Body of pancreas (tissue), 4 donors: ENCODE measurements around the gene THSD4.
"Not testable (repeated sequence)": the region's sequence is repeated elsewhere in the genome, so short reads cannot be mapped to it uniquely, and the experiment has no call there.

Experiments
- CTCF ChIP-seq, 7 experiments: fragments of 450-650 bp in 4 of 7; fragments of 200-600 bp in 3 of 7; sonication (generic) in 3 of 7; IDR thresholded peaks; one replicate each; pipeline ENCODE4 v1.5.1; 2016 to 2019; ENCODE audit warnings: antibody characterized with exemption in 7 of 7
- POLR2A ChIP-seq, 3 donors: fragments of 450-650 bp; IDR thresholded peaks; one replicate each; pipeline ENCODE4 v1.6.1; 2016; ENCODE audit warnings: antibody characterized with exemption in 3 of 3, mild to moderate bottlenecking in 2 of 3

GRCh38 chr15:71401728-71402127 is 286.5 kb downstream of the THSD4 start:
- not testable (repeated sequence) for TF ChIP-seq CTCF, POLR2A (IDR thresholded peaks at IDR 0.05)
